Measurements from ENCODE around the gene MYF5. TPM values are rescaled to one million over a fixed set of nuclear protein-coding genes. Genes with fewer than 3 reads are reported as not detected.

The MYF5 gene
- total RNA-seq, 4 donors from 2014 or later: not detected

DNA sequence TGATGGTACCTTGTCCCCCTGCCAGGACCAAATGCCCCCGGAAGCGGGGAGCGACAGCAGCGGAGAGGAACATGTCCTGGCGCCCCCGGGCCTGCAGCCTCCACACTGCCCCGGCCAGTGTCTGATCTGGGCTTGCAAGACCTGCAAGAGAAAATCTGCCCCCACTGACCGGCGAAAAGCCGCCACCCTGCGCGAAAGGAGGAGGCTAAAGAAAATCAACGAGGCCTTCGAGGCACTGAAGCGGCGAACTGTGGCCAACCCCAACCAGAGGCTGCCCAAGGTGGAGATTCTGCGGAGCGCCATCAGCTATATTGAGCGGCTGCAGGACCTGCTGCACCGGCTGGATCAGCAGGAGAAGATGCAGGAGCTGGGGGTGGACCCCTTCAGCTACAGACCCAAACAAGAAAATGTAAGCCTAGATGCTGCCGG is 8.9 kb upstream of the MYF5 start:
- Histone ChIP-seq H3K36me3 (no peaks in the 10 kb centered on the region), H3K9me3 (no peaks in the 10 kb centered on the region), H3K27ac (no peak overlapping the region), H3K4me3 (peak overlapping the region in 1 of 4 donors; percentile 29), H3K4me1 (peaks cover 0 to 18% (median 0%) of the 10 kb centered on the region in 4 donors), H3K27me3 (peaks cover 0 to 19% of the 10 kb centered on the region in 2 donors)
- no peak for DNase-seq (ENCODE audit: low spot score in 2 of 2)
- 54 to 63% methylated on average over 21 of the region's 21 CpGs for WGBS, 2 donors
- no peak for TF ChIP-seq EP300 (IDR thresholded peaks at IDR 0.05)
- TF ChIP-seq CTCF (IDR thresholded peaks at IDR 0.05): no peak
- TF ChIP-seq POLR2A (IDR thresholded peaks at IDR 0.05): no peak

DNA sequence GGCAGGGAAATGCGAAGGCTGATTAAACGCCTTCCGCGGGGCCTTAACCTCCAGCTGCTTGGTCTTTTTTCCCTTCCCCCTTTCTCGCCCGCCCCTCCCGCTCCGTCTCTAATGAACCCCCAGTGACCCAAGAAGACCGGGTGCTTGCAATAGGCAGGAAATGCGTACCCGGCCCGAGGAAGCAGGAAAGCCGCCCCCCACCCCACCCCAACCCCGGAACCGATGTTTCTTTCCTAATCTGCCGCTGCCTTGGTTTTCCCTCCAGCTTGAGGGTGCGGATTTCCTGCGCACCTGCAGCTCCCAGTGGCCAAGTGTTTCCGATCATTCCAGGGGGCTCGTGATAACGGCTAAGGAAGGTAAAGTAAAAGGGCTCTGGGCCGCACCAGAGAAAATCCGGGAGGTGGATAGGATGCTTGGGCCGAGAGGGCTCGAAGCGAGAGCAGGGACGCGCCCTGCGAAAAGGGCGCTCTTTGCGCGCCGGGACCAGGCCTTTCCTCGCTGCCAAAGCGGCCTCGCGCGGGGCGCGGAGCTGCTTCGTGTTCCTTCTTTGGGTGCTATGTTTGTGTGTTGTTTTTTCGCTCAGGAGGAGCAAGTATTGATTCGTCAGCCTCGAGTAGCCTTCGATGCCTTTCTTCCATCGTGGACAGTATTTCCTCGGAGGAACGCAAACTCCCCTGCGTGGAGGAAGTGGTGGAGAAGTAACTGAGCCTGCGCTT is 8.3 kb upstream of the MYF5 start:
- no peaks in the 10 kb centered on the region for H3K9me3 ChIP-seq

GRCh38 chr12:80708975-80709328 is 7.8 kb upstream of the MYF5 start:
- Histone ChIP-seq H3K36me3 (no peaks in the 10 kb centered on the region), H3K9me3 (no peaks in the 10 kb centered on the region), H3K27me3 (peaks cover 0 to 19% of the 10 kb centered on the region in 2 donors), H3K27ac (no peak overlapping the region), H3K4me1 (peaks cover 0 to 15% (median 0%) of the 10 kb centered on the region in 4 donors), H3K4me3 (peak overlapping the region in 1 of 4 donors; percentile 29)
- 57 to 61% methylated on average over 10 of the region's 10 CpGs for WGBS, 2 donors
- DNase-seq (ENCODE audit: low spot score in 2 of 2): no peak
- TF ChIP-seq POLR2A (IDR thresholded peaks at IDR 0.05) (no peak), EP300 (IDR thresholded peaks at IDR 0.05) (no peak)

More for the DNA sequence above, 8.3 kb upstream of the MYF5 start:
- Histone ChIP-seq H3K27ac (no peak overlapping the region), H3K27me3 (peaks cover 0 to 19% of the 10 kb centered on the region in 2 donors), H3K4me1 (peaks cover 0 to 17% (median 0%) of the 10 kb centered on the region in 4 donors), H3K36me3 (no peaks in the 10 kb centered on the region), H3K4me3 (peak overlapping the region in 2 of 4 donors; percentile 16 to 29)
- WGBS, 2 donors: 14 to 17% methylated on average over 48 to 49 of the region's 50 CpGs
- DNase-seq (ENCODE audit: low spot score in 2 of 2): no peak
- TF ChIP-seq POLR2A (IDR thresholded peaks at IDR 0.05) (no peak), CTCF (IDR thresholded peaks at IDR 0.05) (no peak), EP300 (IDR thresholded peaks at IDR 0.05) (no peak)

GRCh38 chr12:80709811-80710726 is 6.6 kb upstream of the MYF5 start:
- Histone ChIP-seq H3K27me3 (peaks cover 0 to 29% of the 10 kb centered on the region in 2 donors), H3K9me3 (no peaks in the 10 kb centered on the region), H3K27ac (no peak overlapping the region), H3K4me1 (peaks cover 0 to 9% (median 0%) of the 10 kb centered on the region in 4 donors), H3K4me3 (no peak overlapping the region), H3K36me3 (no peaks in the 10 kb centered on the region)
- 71 to 73% methylated on average over 20 of the region's 20 CpGs for WGBS, 2 donors
- no peak for TF ChIP-seq POLR2A (IDR thresholded peaks at IDR 0.05)
- no peak for TF ChIP-seq EP300 (IDR thresholded peaks at IDR 0.05)
- no peak for TF ChIP-seq CTCF (IDR thresholded peaks at IDR 0.05)
- no peak for DNase-seq (ENCODE audit: low spot score in 2 of 2)

DNA sequence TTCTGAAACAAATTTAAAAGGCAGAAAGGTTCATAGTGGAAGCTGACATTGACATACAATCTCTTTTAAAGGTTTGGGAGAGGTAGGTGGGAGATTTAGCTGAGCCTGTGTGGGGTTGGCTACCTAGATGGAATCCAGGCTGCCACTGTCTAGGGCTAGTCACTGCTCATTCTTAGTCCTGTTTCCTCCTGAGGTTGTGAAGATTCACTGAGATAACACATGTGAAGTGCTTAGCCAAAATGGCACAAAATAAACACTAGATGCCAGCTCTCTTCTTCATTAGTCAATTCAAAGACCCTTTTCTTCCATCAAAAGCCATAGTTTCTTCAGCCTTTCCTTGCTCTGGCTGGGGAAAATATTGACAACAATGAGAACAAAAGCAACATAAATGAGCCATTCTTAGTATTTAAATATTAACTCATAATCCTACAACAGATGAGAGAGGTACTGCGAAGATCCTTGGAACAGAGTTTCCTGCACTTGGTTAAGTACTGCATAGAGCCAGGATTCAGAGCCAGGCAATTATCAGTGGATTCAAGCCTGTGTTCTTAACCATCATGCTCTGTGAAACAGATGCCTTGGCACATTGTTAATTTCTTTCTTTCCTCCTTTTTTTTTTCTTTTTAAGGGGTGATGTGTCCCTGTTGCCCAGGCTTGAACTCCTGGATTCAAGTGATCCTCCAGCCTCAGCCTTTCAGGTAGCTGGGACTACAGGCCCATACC is 5.8 kb upstream of the MYF5 start:
- no peak for TF ChIP-seq POLR2A (IDR thresholded peaks at IDR 0.05)
- no peak for TF ChIP-seq EP300 (IDR thresholded peaks at IDR 0.05)
- no peak for TF ChIP-seq CTCF (IDR thresholded peaks at IDR 0.05)
- Histone ChIP-seq H3K27me3 (peaks cover 0 to 38% of the 10 kb centered on the region in 2 donors), H3K36me3 (no peaks in the 10 kb centered on the region), H3K4me1 (peaks cover 0 to 9% (median 0%) of the 10 kb centered on the region in 4 donors), H3K27ac (no peak overlapping the region), H3K4me3 (no peak overlapping the region), H3K9me3 (no peaks in the 10 kb centered on the region)
- WGBS, 2 donors: 83 to 85% methylated on average over 1 of the region's 1 CpG
- DNase-seq (ENCODE audit: low spot score in 2 of 2): no peak
